Colonic mucosa (tissue), 4 donors: ENCODE results near the gene PITPNB. TPM values are rescaled to one million over a fixed set of nuclear protein-coding genes. Genes with fewer than 3 reads are reported as not detected.

Source experiments
- DNase-seq: peaks from one replicate; pipeline ENCODE4 v3.0.0-alpha.2; 2020
- H3K27ac ChIP-seq: fragments of 200-600 bp; one replicate; pipeline ENCODE4 v1.8.0; 2021
- H3K27me3 ChIP-seq: fragments of 200-600 bp; one replicate; pipeline ENCODE4 v1.8.0; 2021
- H3K36me3 ChIP-seq: fragments of 200-600 bp; one replicate; pipeline ENCODE4 v1.8.0; 2021
- H3K4me1 ChIP-seq: fragments of 200-600 bp; one replicate; pipeline ENCODE4 v1.8.0; 2021; ENCODE audit warnings: mild to moderate bottlenecking
- H3K4me3 ChIP-seq: fragments of 200-600 bp; one replicate; pipeline ENCODE4 v1.8.0; 2021
- H3K9ac ChIP-seq, 2 donors: one replicate each; pipeline ENCODE4 v1.7.0; 2013; ENCODE audit warnings: control low read depth in 2 of 2, low read depth in 2 of 2, low read length in 2 of 2
- H3K9me3 ChIP-seq: fragments of 200-600 bp; one replicate; pipeline ENCODE4 v1.8.0; 2021
- intact Hi-C: fragments of 100-400 bp; cut with DNase I; formaldehyde crosslinking; loops from one replicate; pipeline ENCODE4 v1.14.1; 2022
- total RNA-seq, 2 donors: library from RNA; stranded (reverse); fragmentation: NEBNext Ultra II Directional in 1 of 2; extraction: Animal tissue kit (Norgen Biotek cat#: 25700) in 1 of 2; gene quantifications; one replicate each; pipeline ENCODE4 v1.2.1, GENCODE V29; 2021
- TF ChIP-seq, protein P1 (sequence below): fragments of 200-600 bp; IDR thresholded peaks from one replicate; pipeline ENCODE4 v1.8.0; 2022; ENCODE audit warnings: antibody characterized with exemption, mild to moderate bottlenecking
- donor health status: healthy.
- donor health status: DM: no; HTN: no; CAD: no.
- donor health status: DM: no; HTN: no; CAD: no.

Gene PITPNB
- total RNA-seq, 2 donors from 2014 or later: 40.0 to 51.6 TPM

DNA sequence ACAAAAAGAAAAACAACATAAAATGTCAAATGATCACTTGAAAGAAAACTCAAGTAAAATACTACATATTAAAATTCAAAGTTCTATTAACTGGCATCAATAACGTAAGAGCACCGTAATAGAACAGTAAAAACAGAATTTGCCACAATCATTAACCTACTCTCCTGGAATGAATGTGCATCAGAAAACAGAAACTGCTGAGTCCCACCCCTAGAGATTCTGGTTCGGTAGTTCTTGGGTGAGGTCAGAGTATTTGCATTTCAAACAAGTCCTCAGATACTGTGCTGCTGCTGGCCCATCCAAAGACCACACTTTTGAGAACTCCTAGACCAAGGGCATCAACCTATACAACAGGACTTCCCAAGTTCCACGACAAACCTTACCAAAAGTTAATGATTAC, 23.5 kb downstream of the PITPNB start:
- TF ChIP-seq, protein P1, sequence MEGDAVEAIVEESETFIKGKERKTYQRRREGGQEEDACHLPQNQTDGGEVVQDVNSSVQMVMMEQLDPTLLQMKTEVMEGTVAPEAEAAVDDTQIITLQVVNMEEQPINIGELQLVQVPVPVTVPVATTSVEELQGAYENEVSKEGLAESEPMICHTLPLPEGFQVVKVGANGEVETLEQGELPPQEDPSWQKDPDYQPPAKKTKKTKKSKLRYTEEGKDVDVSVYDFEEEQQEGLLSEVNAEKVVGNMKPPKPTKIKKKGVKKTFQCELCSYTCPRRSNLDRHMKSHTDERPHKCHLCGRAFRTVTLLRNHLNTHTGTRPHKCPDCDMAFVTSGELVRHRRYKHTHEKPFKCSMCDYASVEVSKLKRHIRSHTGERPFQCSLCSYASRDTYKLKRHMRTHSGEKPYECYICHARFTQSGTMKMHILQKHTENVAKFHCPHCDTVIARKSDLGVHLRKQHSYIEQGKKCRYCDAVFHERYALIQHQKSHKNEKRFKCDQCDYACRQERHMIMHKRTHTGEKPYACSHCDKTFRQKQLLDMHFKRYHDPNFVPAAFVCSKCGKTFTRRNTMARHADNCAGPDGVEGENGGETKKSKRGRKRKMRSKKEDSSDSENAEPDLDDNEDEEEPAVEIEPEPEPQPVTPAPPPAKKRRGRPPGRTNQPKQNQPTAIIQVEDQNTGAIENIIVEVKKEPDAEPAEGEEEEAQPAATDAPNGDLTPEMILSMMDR: no peak
- no peak for DNase-seq
- H3K27ac ChIP-seq: no peak overlapping the region
- H3K9ac ChIP-seq: no peak overlapping the region
- no peaks in the 10 kb centered on the region for H3K4me1 ChIP-seq
- intact Hi-C loops: no loop called here
- no peaks in the 10 kb centered on the region for H3K27me3 ChIP-seq
- H3K36me3 ChIP-seq: no peaks in the 10 kb centered on the region
- no peaks in the 10 kb centered on the region for H3K9me3 ChIP-seq
- no peak overlapping the region for H3K4me3 ChIP-seq

DNA sequence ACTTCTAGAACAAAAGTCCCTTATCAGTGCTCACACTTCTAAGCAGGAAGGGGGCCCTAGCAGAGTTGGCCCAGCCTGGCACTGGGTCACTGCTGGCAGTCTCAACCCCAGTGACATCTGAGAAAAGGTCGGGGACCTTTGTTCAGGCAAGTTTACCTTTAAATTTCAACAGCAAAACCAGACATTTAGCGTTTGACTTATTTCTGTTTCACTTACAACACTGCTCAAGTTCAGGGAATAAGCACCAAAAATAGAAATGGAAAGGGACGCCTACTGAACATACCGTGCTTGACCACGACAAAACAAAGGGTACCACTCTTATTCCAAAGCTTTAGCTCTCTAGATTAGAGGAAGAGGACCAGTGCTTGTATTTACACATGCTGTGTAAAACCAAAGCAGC, 26.2 kb downstream of the PITPNB start:
- H3K9me3 ChIP-seq: no peaks in the 10 kb centered on the region
- H3K27ac ChIP-seq: no peak overlapping the region
- intact Hi-C loops: no loop called here

DNA sequence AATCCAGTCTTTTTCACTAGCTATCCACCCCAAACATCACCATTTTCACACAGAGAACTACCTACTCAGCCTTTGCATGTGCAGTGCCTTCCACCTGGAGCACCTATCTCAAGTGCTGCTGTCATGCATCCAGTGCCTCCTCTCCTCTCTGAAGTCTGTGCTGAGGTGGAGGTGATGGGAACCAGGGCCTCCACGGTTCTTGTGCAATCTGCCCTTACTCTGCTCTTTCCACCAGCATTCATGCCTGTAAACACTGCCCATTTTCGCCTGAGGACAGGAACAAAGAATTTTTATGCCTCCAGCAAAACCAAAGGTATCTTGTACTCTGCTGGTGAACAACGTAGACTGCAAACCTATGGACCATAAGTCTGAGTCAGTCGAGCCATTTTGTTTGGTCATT, 27.0 kb downstream of the PITPNB start:
- H3K4me3 ChIP-seq: no peak overlapping the region

More for the DNA sequence above, 26.2 kb downstream of the PITPNB start:
- Histone ChIP-seq H3K36me3 (no peaks in the 10 kb centered on the region), H3K4me1 (no peaks in the 10 kb centered on the region), H3K9ac (no peak overlapping the region), H3K27me3 (no peaks in the 10 kb centered on the region), H3K4me3 (no peak overlapping the region)
- DNase-seq: no peak
- TF ChIP-seq, protein P1: no peak

DNA sequence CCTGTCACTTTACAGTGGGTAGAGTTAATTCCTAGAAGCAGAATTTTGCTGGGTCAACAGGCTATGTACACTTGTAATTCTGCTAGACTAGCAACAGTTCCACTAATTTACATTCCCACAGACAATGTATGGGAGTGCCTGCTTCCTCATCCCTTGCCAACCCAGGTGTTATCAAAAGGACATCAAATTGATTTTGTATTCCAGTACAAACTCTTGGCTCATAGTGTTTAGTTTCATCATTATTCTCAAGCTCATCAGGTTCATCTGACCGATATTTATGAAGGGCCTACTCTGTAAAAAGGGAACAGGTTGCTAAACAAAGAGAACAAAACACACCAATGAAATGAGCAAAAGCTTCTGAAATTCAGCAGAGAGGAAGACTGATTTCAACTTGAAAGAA, 30.7 kb downstream of the PITPNB start:
- no peak for DNase-seq
- H3K27me3 ChIP-seq: no peaks in the 10 kb centered on the region
- no peaks in the 10 kb centered on the region for H3K4me1 ChIP-seq
- intact Hi-C loops: no loop called here
- H3K9ac ChIP-seq: no peak overlapping the region
- H3K9me3 ChIP-seq: no peaks in the 10 kb centered on the region
- H3K4me3 ChIP-seq: no peak overlapping the region
- no peak overlapping the region for H3K27ac ChIP-seq
- TF ChIP-seq, protein P1: no peak
- no peaks in the 10 kb centered on the region for H3K36me3 ChIP-seq

More for the DNA sequence above, 27.0 kb downstream of the PITPNB start:
- no peak overlapping the region for H3K9ac ChIP-seq
- no peak overlapping the region for H3K27ac ChIP-seq
- H3K9me3 ChIP-seq: no peaks in the 10 kb centered on the region
- no peak for DNase-seq
- no peaks in the 10 kb centered on the region for H3K27me3 ChIP-seq
- H3K36me3 ChIP-seq: no peaks in the 10 kb centered on the region
- no peaks in the 10 kb centered on the region for H3K4me1 ChIP-seq
- TF ChIP-seq, protein P1: no peak
- intact Hi-C loops: no loop called here

DNA sequence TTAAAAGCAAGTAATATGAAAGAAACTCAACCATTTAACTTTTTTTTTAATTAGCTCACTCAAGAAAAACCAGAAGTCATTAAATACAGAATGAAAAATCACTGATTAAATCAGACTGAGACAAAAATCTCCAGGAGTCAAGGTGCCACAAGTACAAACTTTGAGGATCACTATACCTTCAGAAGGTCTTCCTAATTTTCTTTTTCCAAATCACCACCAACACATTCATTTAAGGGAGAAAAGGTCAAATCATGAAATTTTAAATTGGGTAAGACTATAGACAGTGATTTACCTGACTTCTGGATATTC, 32.3 kb downstream of the PITPNB start:
- H3K36me3 ChIP-seq: no peaks in the 10 kb centered on the region
- no peak for DNase-seq
- no peak overlapping the region for H3K27ac ChIP-seq
- TF ChIP-seq, protein P1: no peak
- no peak overlapping the region for H3K9ac ChIP-seq
- H3K4me3 ChIP-seq: no peak overlapping the region
- intact Hi-C loops: loop anchor here (2.0 kb wide), 1 partner anchor 122 kb away; no protein-coding TSS in a partner anchor
- H3K4me1 ChIP-seq: no peaks in the 10 kb centered on the region
- H3K9me3 ChIP-seq: no peaks in the 10 kb centered on the region
- no peaks in the 10 kb centered on the region for H3K27me3 ChIP-seq
